ENCODE results near the gene MINDY3. TPM values are rescaled to one million over a fixed set of nuclear protein-coding genes. Genes with fewer than 3 reads are reported as not detected.

Gene MINDY3
- polyA plus RNA-seq, 1 donor (not counting 4 experiments of a cell fraction or from before 2014, with no cell fraction given), result 22.1 TPM

DNA sequence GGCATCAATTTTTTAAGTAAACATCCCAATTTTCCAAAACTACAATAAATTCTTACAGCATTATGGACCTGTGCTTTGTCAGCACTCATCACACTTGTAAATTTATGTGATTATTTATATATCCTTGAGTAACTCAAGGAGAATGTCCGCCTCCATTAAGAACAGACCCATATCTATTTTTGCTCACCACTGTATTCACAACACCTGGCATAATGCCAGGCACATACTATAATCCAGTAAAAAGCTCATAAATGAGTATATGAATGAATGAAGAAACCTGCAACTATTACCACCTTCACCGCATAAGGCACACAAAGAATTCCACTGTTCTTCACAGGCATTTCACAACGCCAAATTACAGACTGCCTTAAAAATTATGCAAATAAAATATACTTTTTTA, 46.9 kb downstream of the MINDY3 start:
- H3K4me1 ChIP-seq (ENCODE audit: control insufficient read depth, extremely low read depth, insufficient read depth, low read length), result no peaks in the 10 kb centered on the region
- no peak overlapping the region for H3K4me2 ChIP-seq (ENCODE audit: control insufficient read depth, extremely low read depth, insufficient read depth, low read depth, low read length)
- no peaks in the 10 kb centered on the region for H3K9me3 ChIP-seq (ENCODE audit: control insufficient read depth, low read depth, low read length)
- H3K27me3 ChIP-seq (ENCODE audit: control insufficient read depth, extremely low read depth, insufficient read depth, low read length), result no peaks in the 10 kb centered on the region
- no peaks in the 10 kb centered on the region for H3K9me1 ChIP-seq (ENCODE audit: control insufficient read depth, extremely low read depth, insufficient read depth, low read length)
- no peak overlapping the region for H2AFZ ChIP-seq (ENCODE audit: control insufficient read depth, low read length)
- no peak for FAIRE-seq
- H3K79me2 ChIP-seq (ENCODE audit: control insufficient read depth, insufficient read depth, low read length), result no peaks in the 10 kb centered on the region
- no peak overlapping the region for H3K4me3 ChIP-seq (ENCODE audit: control insufficient read depth in 2 of 3, extremely low read depth in 1 of 3, insufficient read depth in 2 of 3, low read depth in 1 of 3, low read length in 3 of 3)
- dilution Hi-C loops (cut with MboI; ENCODE audit: extremely low pct_ligation_motif_present, low sequenced_read_pairs), result no loop called here
- TF ChIP-seq, protein P1, sequence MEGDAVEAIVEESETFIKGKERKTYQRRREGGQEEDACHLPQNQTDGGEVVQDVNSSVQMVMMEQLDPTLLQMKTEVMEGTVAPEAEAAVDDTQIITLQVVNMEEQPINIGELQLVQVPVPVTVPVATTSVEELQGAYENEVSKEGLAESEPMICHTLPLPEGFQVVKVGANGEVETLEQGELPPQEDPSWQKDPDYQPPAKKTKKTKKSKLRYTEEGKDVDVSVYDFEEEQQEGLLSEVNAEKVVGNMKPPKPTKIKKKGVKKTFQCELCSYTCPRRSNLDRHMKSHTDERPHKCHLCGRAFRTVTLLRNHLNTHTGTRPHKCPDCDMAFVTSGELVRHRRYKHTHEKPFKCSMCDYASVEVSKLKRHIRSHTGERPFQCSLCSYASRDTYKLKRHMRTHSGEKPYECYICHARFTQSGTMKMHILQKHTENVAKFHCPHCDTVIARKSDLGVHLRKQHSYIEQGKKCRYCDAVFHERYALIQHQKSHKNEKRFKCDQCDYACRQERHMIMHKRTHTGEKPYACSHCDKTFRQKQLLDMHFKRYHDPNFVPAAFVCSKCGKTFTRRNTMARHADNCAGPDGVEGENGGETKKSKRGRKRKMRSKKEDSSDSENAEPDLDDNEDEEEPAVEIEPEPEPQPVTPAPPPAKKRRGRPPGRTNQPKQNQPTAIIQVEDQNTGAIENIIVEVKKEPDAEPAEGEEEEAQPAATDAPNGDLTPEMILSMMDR (optimal IDR thresholded peaks at IDR 0.05 in 1 of 3, IDR thresholded peaks at IDR 0.05 in 1 of 3, conservative IDR thresholded peaks at IDR 0.05 in 1 of 3; ENCODE audit: extremely low read depth in 1 of 3, insufficient read depth in 2 of 3, low read length in 3 of 3), result no peak
- TF ChIP-seq EZH2 (IDR thresholded peaks at IDR 0.05; ENCODE audit: low read length), result no peak
- no peaks in the 10 kb centered on the region for H4K20me1 ChIP-seq (ENCODE audit: control insufficient read depth, extremely low read depth, insufficient read depth, low read length)
- H3K9ac ChIP-seq (ENCODE audit: control insufficient read depth, extremely low read depth, insufficient read depth, low read length), result no peak overlapping the region
- H3K36me3 ChIP-seq (ENCODE audit: control insufficient read depth in 2 of 2, extremely low read depth in 1 of 2, insufficient read depth in 2 of 2, low read length in 2 of 2), result peaks cover 0 to 3% of the 10 kb centered on the region in 2 experiments
- no peak for DNase-seq (ENCODE audit: low read depth, low spot score)
- no peak overlapping the region for H3K27ac ChIP-seq (ENCODE audit: control insufficient read depth, insufficient read depth, low read length)

DNA sequence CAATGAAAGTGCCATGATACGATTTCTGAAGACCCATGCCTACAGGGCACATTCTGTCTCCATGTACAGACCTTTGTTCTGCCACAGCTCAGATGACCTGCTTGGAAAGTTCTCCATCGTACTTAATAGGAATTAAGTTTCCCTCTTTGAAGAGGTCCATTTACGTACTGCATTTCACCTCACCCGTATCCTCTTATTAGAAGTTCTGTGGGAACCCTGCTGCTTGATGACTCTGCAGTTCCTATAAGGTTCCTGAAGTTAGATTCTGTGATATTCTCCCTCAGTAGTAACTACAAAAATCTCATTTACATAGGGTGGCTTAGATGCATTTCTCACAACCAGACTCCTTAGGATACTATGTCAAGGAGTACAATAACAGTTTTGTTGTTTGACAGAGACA, 50.9 kb downstream of the MINDY3 start:
- no peaks in the 10 kb centered on the region for H3K4me1 ChIP-seq (ENCODE audit: control insufficient read depth, extremely low read depth, insufficient read depth, low read length)
- no peak overlapping the region for H3K27ac ChIP-seq (ENCODE audit: control insufficient read depth, insufficient read depth, low read length)
- TF ChIP-seq EZH2 (IDR thresholded peaks at IDR 0.05; ENCODE audit: low read length), result no peak
- TF ChIP-seq, protein P1 (optimal IDR thresholded peaks at IDR 0.05 in 1 of 3, IDR thresholded peaks at IDR 0.05 in 1 of 3, conservative IDR thresholded peaks at IDR 0.05 in 1 of 3; ENCODE audit: extremely low read depth in 1 of 3, insufficient read depth in 2 of 3, low read length in 3 of 3), result no peak
- dilution Hi-C loops (cut with MboI; ENCODE audit: extremely low pct_ligation_motif_present, low sequenced_read_pairs), result no loop called here
- no peaks in the 10 kb centered on the region for H3K79me2 ChIP-seq (ENCODE audit: control insufficient read depth, insufficient read depth, low read length)
- H3K9ac ChIP-seq (ENCODE audit: control insufficient read depth, extremely low read depth, insufficient read depth, low read length), result no peak overlapping the region
- no peaks in the 10 kb centered on the region for H3K27me3 ChIP-seq (ENCODE audit: control insufficient read depth, extremely low read depth, insufficient read depth, low read length)
- peaks cover under 1 to 3% of the 10 kb centered on the region in 2 experiments for H3K36me3 ChIP-seq (ENCODE audit: control insufficient read depth in 2 of 2, extremely low read depth in 1 of 2, insufficient read depth in 2 of 2, low read length in 2 of 2)
- DNase-seq (ENCODE audit: low read depth, low spot score) (no peak), FAIRE-seq (no peak)
- H2AFZ ChIP-seq (ENCODE audit: control insufficient read depth, low read length), result no peak overlapping the region
- H3K4me3 ChIP-seq (ENCODE audit: control insufficient read depth in 2 of 3, extremely low read depth in 1 of 3, insufficient read depth in 2 of 3, low read depth in 1 of 3, low read length in 3 of 3), result no peak overlapping the region
- no peaks in the 10 kb centered on the region for H3K9me1 ChIP-seq (ENCODE audit: control insufficient read depth, extremely low read depth, insufficient read depth, low read length)
- no peak overlapping the region for H3K4me2 ChIP-seq (ENCODE audit: control insufficient read depth, extremely low read depth, insufficient read depth, low read depth, low read length)
- H4K20me1 ChIP-seq (ENCODE audit: control insufficient read depth, extremely low read depth, insufficient read depth, low read length), result no peaks in the 10 kb centered on the region
- H3K9me3 ChIP-seq (ENCODE audit: control insufficient read depth, low read depth, low read length), result no peaks in the 10 kb centered on the region

All from keratinocyte (primary cell).